Activated B cell treated with CpG ODN at 0.5 μM for 24 hours (primary cell): ENCODE data around the gene NFKBIZ. TPM values are rescaled to one million over a fixed set of nuclear protein-coding genes. Genes with fewer than 3 reads are reported as not detected.
A peak's percentile ranks its signal among the peaks of the same experiment; 100 is the strongest.

Source experiments
- ATAC-seq: fragments of 200-7000 bp; cut with Tn5 transposase; one replicate; pipeline ENCODE4 v1.10.0; 2021; ENCODE audit warnings: low read depth, mild to moderate bottlenecking, moderate library complexity
- CTCF ChIA-PET: fragments of 350-600 bp; sonication (Branson Sonifier 250); formaldehyde crosslinking; loops from one replicate; lab custom pipeline; 2021; ENCODE audit warnings: antibody characterized with exemption; lab: Charles Lee
- POLR2A ChIA-PET: fragments of 350-600 bp; sonication (Branson Sonifier 250); formaldehyde crosslinking; loops from one replicate; lab custom pipeline; 2021; ENCODE audit warnings: antibody characterized with exemption; lab: Charles Lee
- DNase-seq: peaks from one replicate; pipeline ENCODE4 v3.0.0; 2022
- H3K27ac Mint-ChIP-seq: one replicate; pipeline ENCODE4 v1.8.0; 2020; ENCODE audit warnings: mixed read lengths
- H3K27me3 Mint-ChIP-seq: one replicate; pipeline ENCODE4 v1.8.0; 2021; ENCODE audit warnings: mixed read lengths
- H3K36me3 Mint-ChIP-seq: one replicate; pipeline ENCODE4 v1.8.0; 2021; ENCODE audit warnings: low read depth, mixed read lengths
- H3K4me1 Mint-ChIP-seq: one replicate; pipeline ENCODE4 v1.8.0; 2021; ENCODE audit warnings: mixed read lengths
- H3K4me3 Mint-ChIP-seq: one replicate; pipeline ENCODE4 v1.8.0; 2020; ENCODE audit warnings: mild to moderate bottlenecking, mixed read lengths
- H3K9me3 Mint-ChIP-seq: one replicate; pipeline ENCODE4 v1.8.0; 2020; ENCODE audit warnings: mixed read lengths
- intact Hi-C: fragments of 100-400 bp; cut with micrococcal nuclease; formaldehyde crosslinking; loops from one replicate; pipeline ENCODE4 v1.15.1; 2024
- total RNA-seq: library from RNA; stranded (reverse); gene quantifications from 2 replicates; pipeline ENCODE4 v1.2.3, GENCODE V29; 2022
- TF ChIP-seq, protein P1 (sequence below): fragments of 200-600 bp; IDR thresholded peaks from one replicate; pipeline ENCODE4 v1.8.0; 2022; ENCODE audit warnings: antibody characterized with exemption, mild to moderate bottlenecking

NFKBIZ gene
- total RNA-seq, 1 donor from 2014 or later: 421 TPM

- intact Hi-C loops: loop anchor here (5.0 kb wide), 1 partner anchor 122 kb away; no protein-coding TSS in a partner anchor
- H3K27me3 Mint-ChIP-seq: no peaks in the 10 kb centered on the region
- no peaks in the 10 kb centered on the region for H3K9me3 Mint-ChIP-seq
- ChIA-PET CTCF (interaction anchor here (0.7 to 17.3 kb wide), 20 partner anchors 8 to 722 kb away, joined by 3 to 847 read pairs (median 6); partner anchors contain the start of gene NFKBIZ), POLR2A (interaction anchor here (0.6 to 1.9 kb wide), 9 partner anchors 12 to 409 kb away, joined by 3 to 37 read pairs (median 7); partner anchors contain the start of gene NFKBIZ)
- H3K4me1 Mint-ChIP-seq: peaks cover 75% of the 10 kb centered on the region
- TF ChIP-seq, protein P1, sequence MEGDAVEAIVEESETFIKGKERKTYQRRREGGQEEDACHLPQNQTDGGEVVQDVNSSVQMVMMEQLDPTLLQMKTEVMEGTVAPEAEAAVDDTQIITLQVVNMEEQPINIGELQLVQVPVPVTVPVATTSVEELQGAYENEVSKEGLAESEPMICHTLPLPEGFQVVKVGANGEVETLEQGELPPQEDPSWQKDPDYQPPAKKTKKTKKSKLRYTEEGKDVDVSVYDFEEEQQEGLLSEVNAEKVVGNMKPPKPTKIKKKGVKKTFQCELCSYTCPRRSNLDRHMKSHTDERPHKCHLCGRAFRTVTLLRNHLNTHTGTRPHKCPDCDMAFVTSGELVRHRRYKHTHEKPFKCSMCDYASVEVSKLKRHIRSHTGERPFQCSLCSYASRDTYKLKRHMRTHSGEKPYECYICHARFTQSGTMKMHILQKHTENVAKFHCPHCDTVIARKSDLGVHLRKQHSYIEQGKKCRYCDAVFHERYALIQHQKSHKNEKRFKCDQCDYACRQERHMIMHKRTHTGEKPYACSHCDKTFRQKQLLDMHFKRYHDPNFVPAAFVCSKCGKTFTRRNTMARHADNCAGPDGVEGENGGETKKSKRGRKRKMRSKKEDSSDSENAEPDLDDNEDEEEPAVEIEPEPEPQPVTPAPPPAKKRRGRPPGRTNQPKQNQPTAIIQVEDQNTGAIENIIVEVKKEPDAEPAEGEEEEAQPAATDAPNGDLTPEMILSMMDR: no peak
- ATAC-seq (no peak), DNase-seq (no peak)
- H3K27ac Mint-ChIP-seq: peak overlapping the region; percentile 80
- H3K4me3 Mint-ChIP-seq: peak overlapping the region; percentile 24
- H3K36me3 Mint-ChIP-seq: peaks cover 4% of the 10 kb centered on the region
Observed at GRCh38 chr3:101814835-101815234, 34.5 kb upstream of the NFKBIZ start.

GRCh38 chr3:101816215-101817149 lies 32.8 kb upstream of the NFKBIZ start:
- H3K36me3 Mint-ChIP-seq: peaks cover 14% of the 10 kb centered on the region
- intact Hi-C loops: no loop called here
- peaks cover 73% of the 10 kb centered on the region for H3K4me1 Mint-ChIP-seq
- H3K27me3 Mint-ChIP-seq: no peaks in the 10 kb centered on the region
- ChIA-PET POLR2A (interaction anchor here (1.7 to 3.3 kb wide), 4 partner anchors 12 to 409 kb away, joined by 7 to 50 read pairs (median 32); partner anchors contain the start of gene NFKBIZ), CTCF (interaction anchor here (2.5 to 3.9 kb wide), 3 partner anchors 11 to 412 kb away, joined by 11 to 46 read pairs (median 12); no protein-coding TSS in a partner anchor)
- no peak overlapping the region for H3K4me3 Mint-ChIP-seq
- H3K27ac Mint-ChIP-seq: peak overlapping the region; percentile 88
- peaks cover 4% of the 10 kb centered on the region for H3K9me3 Mint-ChIP-seq
- ATAC-seq (no peak), DNase-seq (no peak)
- TF ChIP-seq, protein P1: no peak

GRCh38 chr3:101817992-101818391 lies 31.3 kb upstream of the NFKBIZ start:
- peak; percentile 30 for ATAC-seq
- no peaks in the 10 kb centered on the region for H3K27me3 Mint-ChIP-seq
- H3K9me3 Mint-ChIP-seq: peaks cover 4% of the 10 kb centered on the region
- peaks cover 23% of the 10 kb centered on the region for H3K36me3 Mint-ChIP-seq
- H3K4me3 Mint-ChIP-seq: peak overlapping the region; percentile 44
- ChIA-PET POLR2A (interaction anchor here (0.6 to 3.3 kb wide), 14 partner anchors 9 to 407 kb away, joined by 3 to 50 read pairs (median 4); partner anchors contain the start of gene NFKBIZ), CTCF (interaction anchor here (1.0 to 3.9 kb wide), 6 partner anchors 9 to 719 kb away, joined by 3 to 46 read pairs (median 8); partner anchors contain the start of gene NFKBIZ)
- DNase-seq: no peak
- intact Hi-C loops: loop anchor here (1.0 to 2.0 kb wide), 4 partner anchors 9 to 241 kb away; no protein-coding TSS in a partner anchor
- TF ChIP-seq, protein P1: no peak
- peaks cover 72% of the 10 kb centered on the region for H3K4me1 Mint-ChIP-seq
- peak overlapping the region; percentile 88 for H3K27ac Mint-ChIP-seq

- Mint-ChIP-seq H3K4me3 (no peak overlapping the region), H3K9me3 (peaks cover 4% of the 10 kb centered on the region), H3K36me3 (peaks cover 23% of the 10 kb centered on the region), H3K4me1 (peaks cover 64% of the 10 kb centered on the region), H3K27ac (peak overlapping the region; percentile 81), H3K27me3 (no peaks in the 10 kb centered on the region)
- ChIA-PET POLR2A (interaction anchor here (0.7 to 1.2 kb wide), 3 partner anchors 30 to 240 kb away, joined by 3 to 4 read pairs (median 4); partner anchors contain the start of gene NFKBIZ), CTCF (interaction anchor here (1.2 to 2.4 kb wide), 3 partner anchors 30 to 409 kb away, joined by 4 to 8 read pairs (median 6); partner anchors contain the start of gene NFKBIZ)
- TF ChIP-seq, protein P1: no peak
- peak; percentile 83 for ATAC-seq
- no peak for DNase-seq
- intact Hi-C loops: loop anchor here (2.0 kb wide), 3 partner anchors 79 to 239 kb away; no protein-coding TSS in a partner anchor
Observed at GRCh38 chr3:101819649-101820206, 29.6 kb upstream of the NFKBIZ start.
